ENCODE data around the gene KCNC1. TPM values are rescaled to one million over a fixed set of nuclear protein-coding genes. Genes with fewer than 3 reads are reported as not detected.

Gene KCNC1
- total and polyA plus RNA-seq, 2 of the 4 experiments (the other 2 are of a cell fraction): 0.03 TPM; not detected in 1

DNA sequence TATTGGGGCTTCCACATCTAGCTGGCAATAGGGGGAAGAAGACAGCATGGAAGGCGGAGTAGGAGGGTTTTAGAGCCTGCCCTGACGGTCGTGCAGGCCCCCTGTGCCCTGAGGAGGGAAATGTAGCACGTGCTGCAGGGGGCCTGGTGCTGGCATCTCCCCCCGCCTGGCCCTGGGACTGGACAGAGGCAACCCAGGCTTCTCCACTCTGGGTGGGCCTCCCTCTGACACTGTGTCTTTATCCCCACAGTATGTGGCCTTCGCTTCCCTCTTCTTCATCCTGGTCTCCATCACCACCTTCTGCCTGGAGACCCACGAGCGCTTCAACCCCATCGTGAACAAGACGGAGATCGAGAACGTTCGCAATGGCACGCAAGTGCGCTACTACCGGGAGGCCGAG, 36.8 kb downstream of the KCNC1 start:
- intact Hi-C loops (cut with micrococcal nuclease): loop anchor here (1.0 to 2.0 kb wide), 2 partner anchors 75 to 207 kb away; no protein-coding TSS in a partner anchor

More for the DNA sequence above, 36.8 kb downstream of the KCNC1 start:
- no peak overlapping the region for H2BK120ac ChIP-seq (ENCODE audit: low read depth, low read length)
- no peak overlapping the region for H2AK5ac ChIP-seq (ENCODE audit: low read depth, low read length)
- POLR2A ChIA-PET (ENCODE audit: unreplicated experiment): no interaction called here
- dilution Hi-C loops (cut with HindIII; ENCODE audit: low sequenced_read_pairs, unreplicated experiment): no loop called here
- no TSS peak for BruUV-seq (replicated peaks)
- H3K27ac ChIP-seq (ENCODE audit: insufficient read depth, low read length): no peak overlapping the region
- no peak overlapping the region for H4K8ac ChIP-seq (ENCODE audit: low read depth in 2 of 2, low read length in 2 of 2)
- H2BK5ac ChIP-seq (ENCODE audit: low read depth, low read length, poor library complexity, severe bottlenecking): no peak overlapping the region
- no peak for TF ChIP-seq MAFK (IDR thresholded peaks at IDR 0.05; ENCODE audit: low read depth, low read length)
- TF ChIP-seq SMC3 (IDR thresholded peaks at IDR 0.05; ENCODE audit: low read depth, low read length): no peak
- in situ Hi-C loops (cut with MboI; ENCODE audit: low sequenced_read_pairs): no loop called here
- no peak overlapping the region for H3K4me2 ChIP-seq (ENCODE audit: low read depth, low read length)
- H3K4me3 ChIP-seq (ENCODE audit: insufficient read depth, low read depth, low read length): no peak overlapping the region
- H4K20me1 ChIP-seq (ENCODE audit: insufficient read depth, low read length): no peaks in the 10 kb centered on the region
- no peak overlapping the region for H2AFZ ChIP-seq (replicated peaks; ENCODE audit: low read length, poor library complexity)
- 100% methylated on average over 4 of the region's 17 CpGs; no CpG with 5 or more reads in 1 of the 2 experiments for WGBS, 2 experiments (ENCODE audit: extremely low coverage in 2 of 2, insufficient read length in 1 of 2)
- H2BK15ac ChIP-seq (ENCODE audit: low read depth, low read length): no peak overlapping the region
- H3K9me1 ChIP-seq (ENCODE audit: insufficient read depth, low read length): no peaks in the 10 kb centered on the region
- no peak overlapping the region for H4K5ac ChIP-seq (ENCODE audit: low read depth, low read length)
- no peaks in the 10 kb centered on the region for H3K9me3 ChIP-seq (ENCODE audit: control insufficient read depth, insufficient read depth, low read length)
- no peak overlapping the region for H3K4ac ChIP-seq (ENCODE audit: low read depth, low read length)
- H3K18ac ChIP-seq (ENCODE audit: low read depth, low read length): no peak overlapping the region
- H3K14ac ChIP-seq (replicated peaks; ENCODE audit: low read depth, low read length): no peak overlapping the region
- peaks cover 4% of the 10 kb centered on the region; the same call in 1 of the 2 replicates for H3K27me3 ChIP-seq (ENCODE audit: control insufficient read depth, insufficient read depth, low read length)
- DNase-seq (no peak), ATAC-seq (ENCODE audit: low read depth) (no peak)
- no peak overlapping the region for H3K23ac ChIP-seq (ENCODE audit: low read depth, low read length)
- no peak overlapping the region for H3K9ac ChIP-seq (ENCODE audit: low read depth, low read length)
- no peak overlapping the region for H2AK9ac ChIP-seq (replicated peaks; ENCODE audit: low read depth, low read length, poor library complexity)
- H2BK20ac ChIP-seq (ENCODE audit: low read depth, low read length): no peak overlapping the region
- H3K79me1 ChIP-seq (ENCODE audit: low read depth in 1 of 2, low read length in 2 of 2): no peaks in the 10 kb centered on the region
- CTCF ChIA-PET: interaction anchor here (1.1 to 1.6 kb wide), 3 partner anchors 74 to 207 kb away, joined by 3 to 7 read pairs (median 4); no protein-coding TSS in a partner anchor
- no peak overlapping the region for H3K56ac ChIP-seq (ENCODE audit: extremely low read depth, insufficient read depth, low read length)
- no peak overlapping the region for H4K91ac ChIP-seq (ENCODE audit: insufficient read depth, low read depth, low read length)
- no peaks in the 10 kb centered on the region for H3K4me1 ChIP-seq (ENCODE audit: control insufficient read depth, insufficient read depth, low read length)
- H3K36me3 ChIP-seq (ENCODE audit: control insufficient read depth, insufficient read depth, low read length): no peaks in the 10 kb centered on the region
